ENCODE data around the gene CDC42.

The CDC42 gene

GRCh38 chr1:22122273-22123070 is 70.0 kb downstream of the CDC42 start:
- peak in 8 of 10 donors; percentile 38 to 89 (median 58) for DNase-seq
- intact Hi-C loops (cut with DNase I): no loop called here

- intact Hi-C loops (cut with DNase I): no loop called here
- DNase-seq: peak in 2 of 10 donors; percentile 50 to 80
Measured at GRCh38 chr1:22123071-22123390, 70.5 kb downstream of the CDC42 start.

GRCh38 chr1:22123901-22124404 is 71.4 kb downstream of the CDC42 start:
- intact Hi-C loops (cut with DNase I): no loop called here
- peak in 2 of 10 donors; percentile 16 to 53 for DNase-seq

- DNase-seq: peak in 2 of 10 donors; percentile 34 to 57
- intact Hi-C loops (cut with DNase I): no loop called here
Measured at GRCh38 chr1:22124592-22125229, 72.2 kb downstream of the CDC42 start.

GRCh38 chr1:22126531-22126930 is 74.0 kb downstream of the CDC42 start:
- intact Hi-C loops (cut with DNase I): no loop called here
- peak in 2 of 10 donors; percentile 49 to 81 for DNase-seq

DNA sequence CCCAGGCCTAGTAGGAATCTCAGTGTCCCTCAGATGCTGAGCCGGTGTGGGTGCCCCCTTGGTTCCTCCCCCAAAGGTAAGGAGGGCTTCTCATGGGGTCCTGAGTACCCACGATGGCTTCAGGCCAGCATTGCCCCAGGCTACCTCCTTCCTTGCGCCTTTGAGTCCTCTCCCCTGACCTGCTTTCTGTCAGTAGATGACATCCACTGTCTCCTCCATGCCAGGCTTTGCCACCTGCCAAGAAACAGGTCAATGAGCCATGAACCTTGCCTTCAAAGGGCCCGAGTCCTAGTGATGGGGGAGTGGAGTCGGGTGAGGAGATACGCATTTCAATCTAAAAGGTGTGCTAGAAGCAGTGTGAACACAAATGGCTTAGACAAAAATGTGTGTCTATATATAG is 74.7 kb downstream of the CDC42 start:
- DNase-seq: peak in 2 of 10 donors; percentile 15 to 52
- intact Hi-C loops (cut with DNase I): no loop called here

DNA sequence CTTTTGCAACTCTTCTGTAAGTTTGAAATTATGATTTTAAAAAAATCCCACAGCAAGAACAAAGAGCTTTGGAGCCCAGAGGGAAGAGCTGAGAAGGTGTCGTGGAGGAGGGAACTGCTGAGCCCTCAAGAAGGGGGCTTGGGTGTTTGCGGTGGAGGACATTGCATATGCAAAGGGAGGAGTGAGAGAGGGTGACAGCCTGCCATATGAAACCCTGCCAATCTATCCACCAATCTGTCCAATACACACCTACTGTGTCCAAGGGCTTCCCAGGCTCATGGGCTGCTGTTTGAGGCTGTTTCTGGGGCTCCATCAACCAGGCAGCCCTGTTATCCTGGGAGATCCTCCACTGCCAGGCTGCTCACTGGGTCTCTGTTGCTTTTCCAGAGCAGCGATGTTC is 75.2 kb downstream of the CDC42 start:
- intact Hi-C loops (cut with DNase I): no loop called here
- DNase-seq: no peak

GRCh38 chr1:22128392-22128791 is 75.9 kb downstream of the CDC42 start:
- intact Hi-C loops (cut with DNase I): no loop called here
- DNase-seq: peak in 1 of 10 donors; percentile 49

- DNase-seq: peak in 2 of 10 donors; percentile 72 to 78
- intact Hi-C loops (cut with DNase I): no loop called here
Measured at GRCh38 chr1:22129501-22130117, 77.1 kb downstream of the CDC42 start.

DNA sequence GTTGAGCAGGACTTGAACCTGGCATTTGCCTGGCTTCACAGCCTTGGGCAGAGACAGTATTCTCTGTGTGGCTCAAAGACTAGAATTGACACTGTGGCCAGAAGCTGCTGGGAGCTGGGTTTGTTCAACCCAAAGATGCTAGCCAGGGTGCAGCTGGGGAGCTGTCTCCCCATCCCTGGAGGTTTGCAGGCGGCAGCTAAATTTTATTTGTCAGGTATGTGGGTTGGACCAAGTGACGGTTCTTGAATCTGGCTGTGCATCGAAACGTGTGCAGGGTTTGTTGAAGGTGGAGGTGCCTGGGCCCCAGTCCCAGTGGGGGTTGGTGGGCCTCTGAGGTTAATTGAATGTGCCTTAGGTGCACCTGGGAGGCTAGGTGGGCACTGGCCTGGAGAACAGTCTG is 78.6 kb downstream of the CDC42 start:
- intact Hi-C loops (cut with DNase I): no loop called here
- DNase-seq: peak in 2 of 10 donors; percentile 24 to 26

DNA sequence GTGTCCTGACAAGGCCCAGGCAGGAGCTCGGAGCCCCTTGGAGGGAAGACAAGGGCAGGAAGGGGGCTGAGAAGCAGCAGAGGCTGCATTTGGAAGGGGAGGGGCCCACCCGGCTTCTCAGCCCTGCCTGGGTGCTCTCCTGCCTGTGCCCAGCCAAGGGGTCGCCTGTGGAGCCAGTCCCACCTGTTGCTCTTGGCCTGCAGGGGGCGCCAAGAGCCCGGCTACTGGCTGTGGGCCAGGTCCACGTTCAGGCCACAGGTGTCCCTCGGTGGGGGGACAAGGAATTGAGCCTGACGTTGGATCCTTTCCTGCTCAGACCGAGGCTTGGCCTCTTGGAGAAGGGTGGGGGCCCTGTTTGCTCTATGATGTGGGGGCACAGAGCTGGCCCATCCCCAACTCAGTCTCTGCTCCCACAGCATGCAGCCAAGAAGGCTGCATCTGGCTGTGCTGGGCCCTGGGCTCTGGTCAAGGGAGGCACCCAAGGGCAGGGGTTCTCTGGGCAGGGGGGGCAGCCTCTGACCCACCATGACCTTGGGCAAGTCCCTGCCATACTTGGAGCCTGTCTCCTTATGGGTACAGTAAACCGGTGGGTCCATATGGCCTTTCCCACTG is 79.5 kb downstream of the CDC42 start:
- peak in 3 of 10 donors; percentile 63 to 80 (median 72) for DNase-seq
- intact Hi-C loops (cut with DNase I): loop anchor here (1.0 kb wide), 1 partner anchor 284 kb away; no protein-coding TSS in a partner anchor

DNA sequence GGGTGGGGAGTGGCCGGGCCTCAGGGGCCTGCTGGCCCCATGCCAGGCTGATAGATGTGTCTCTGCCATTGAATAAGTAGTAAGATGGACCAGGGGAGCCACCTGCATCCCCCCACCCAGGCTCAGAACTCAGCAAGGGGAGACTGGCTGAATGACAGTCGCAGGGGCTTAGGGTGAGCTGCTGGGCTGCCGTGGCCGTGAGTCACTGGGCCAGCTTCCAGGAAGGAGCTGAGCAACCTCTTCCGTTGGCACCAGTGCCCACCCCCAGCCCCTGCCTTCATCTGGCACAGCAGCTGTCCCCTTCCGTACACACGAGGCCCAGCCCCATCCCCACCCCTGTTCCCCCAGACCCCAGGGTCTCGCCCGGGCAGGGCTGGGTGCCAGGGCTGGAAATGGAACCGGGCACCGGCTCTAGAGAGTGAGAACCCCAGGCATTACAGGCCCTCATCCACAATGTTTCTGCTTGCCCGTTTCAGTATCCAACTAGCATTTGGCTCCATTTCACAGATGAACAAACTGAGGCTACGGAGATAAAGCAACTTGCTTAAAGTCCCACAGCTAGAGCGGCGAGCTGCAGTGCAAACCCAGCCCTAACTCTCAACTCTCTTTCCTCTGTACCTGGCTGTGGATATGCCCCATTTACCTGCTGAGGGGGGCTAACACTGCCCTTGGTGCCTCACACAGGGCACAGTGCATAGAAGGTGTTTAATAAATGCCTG is 80.2 kb downstream of the CDC42 start:
- peak in 2 of 10 donors; percentile 46 to 77 for DNase-seq
- intact Hi-C loops (cut with DNase I): loop anchor here (1.0 kb wide), 1 partner anchor 284 kb away; no protein-coding TSS in a partner anchor

- DNase-seq: peak in 1 of 10 donors; percentile 80
- intact Hi-C loops (cut with DNase I): no loop called here
Measured at GRCh38 chr1:22133247-22133930, 80.9 kb downstream of the CDC42 start.

GRCh38 chr1:22133931-22134324 is 81.4 kb downstream of the CDC42 start:
- no peak for DNase-seq
- intact Hi-C loops (cut with DNase I): no loop called here

GRCh38 chr1:22137004-22137720 is 84.7 kb downstream of the CDC42 start:
- intact Hi-C loops (cut with DNase I): no loop called here
- no peak for DNase-seq

DNA sequence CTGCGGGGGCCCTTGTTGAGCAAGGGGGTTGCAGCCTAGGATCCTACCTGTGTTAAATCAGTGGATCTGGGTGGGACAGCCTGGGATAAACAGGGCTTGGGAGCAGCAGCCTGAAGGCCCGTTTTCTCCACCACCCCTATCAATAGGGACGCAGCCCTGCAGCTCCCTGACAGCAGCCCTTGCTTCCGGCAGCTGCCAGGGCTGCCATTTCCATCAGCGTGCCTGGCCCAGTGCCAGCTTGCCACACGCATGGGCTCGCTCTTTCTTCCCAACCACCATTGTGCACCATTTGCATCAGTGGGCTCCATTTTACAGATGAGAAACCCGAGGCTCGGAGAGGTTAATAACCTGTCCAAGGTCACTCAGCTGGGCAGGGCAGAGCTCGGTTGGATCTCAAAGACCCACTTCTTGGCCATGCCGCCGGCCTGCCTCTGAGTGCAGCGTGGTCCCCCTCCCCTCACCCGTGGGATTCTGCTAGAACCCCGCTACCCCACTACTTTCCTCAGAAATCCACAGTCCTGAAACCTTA is 86.6 kb downstream of the CDC42 start:
- intact Hi-C loops (cut with DNase I): no loop called here
- peak in 1 of 10 donors; percentile 84 for DNase-seq

DNA sequence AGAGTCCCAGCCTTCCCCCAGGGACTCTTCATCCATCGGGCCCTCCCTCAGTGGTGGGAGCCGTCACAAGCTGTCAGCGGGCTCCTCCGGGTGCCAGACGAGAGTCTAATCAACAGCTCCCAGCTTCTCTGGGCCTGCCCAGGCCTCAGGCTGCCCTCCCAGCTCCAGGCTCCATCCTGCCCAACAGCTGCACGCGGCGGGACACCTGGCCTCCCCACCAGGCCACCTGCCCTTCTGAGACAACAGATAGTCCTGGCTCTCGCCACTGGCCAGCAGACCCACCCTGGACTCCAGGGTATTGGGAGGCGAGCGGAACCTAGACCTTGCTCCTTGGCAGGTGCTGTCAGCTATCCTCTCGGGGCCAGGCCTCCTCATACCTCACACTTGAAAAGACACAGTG is 87.3 kb downstream of the CDC42 start:
- no peak for DNase-seq
- intact Hi-C loops (cut with DNase I): no loop called here

All from posterior cingulate gyrus (tissue), 11 donors.